ENCODE data around the gene GPR39. TPM values are rescaled to one million over a fixed set of nuclear protein-coding genes. Genes with fewer than 3 reads are reported as not detected.

Gene GPR39
- total RNA-seq, 1 donor from 2014 or later, result not detected

GRCh38 chr2:132595186-132595585, 178.6 kb downstream of the GPR39 start:
- Mint-ChIP-seq H3K9me3 (no peaks in the 10 kb centered on the region), H3K36me3 (ENCODE audit: low read depth) (no peaks in the 10 kb centered on the region), H3K27me3 (ENCODE audit: insufficient read depth) (no peaks in the 10 kb centered on the region), H3K4me1 (ENCODE audit: low read depth) (no peaks in the 10 kb centered on the region), H3K4me3 (no peak overlapping the region), H3K27ac (no peak overlapping the region)
- intact Hi-C loops (cut with micrococcal nuclease), result no loop called here
- DNase-seq (ENCODE audit: low spot score), result no peak

- H3K36me3 Mint-ChIP-seq (ENCODE audit: low read depth), result no peaks in the 10 kb centered on the region
- H3K4me1 Mint-ChIP-seq (ENCODE audit: low read depth), result no peaks in the 10 kb centered on the region
- no peak overlapping the region for H3K27ac Mint-ChIP-seq
- no peak for DNase-seq (ENCODE audit: low spot score)
- intact Hi-C loops (cut with micrococcal nuclease), result no loop called here
- H3K4me3 Mint-ChIP-seq, result no peak overlapping the region
- no peaks in the 10 kb centered on the region for H3K9me3 Mint-ChIP-seq
- H3K27me3 Mint-ChIP-seq (ENCODE audit: insufficient read depth), result no peaks in the 10 kb centered on the region
Observed at GRCh38 chr2:132595693-132596092, 179.1 kb downstream of the GPR39 start.

GRCh38 chr2:132597166-132597565, 180.6 kb downstream of the GPR39 start:
- Mint-ChIP-seq H3K27ac (no peak overlapping the region), H3K4me3 (no peak overlapping the region), H3K4me1 (ENCODE audit: low read depth) (no peaks in the 10 kb centered on the region), H3K27me3 (ENCODE audit: insufficient read depth) (no peaks in the 10 kb centered on the region), H3K36me3 (ENCODE audit: low read depth) (no peaks in the 10 kb centered on the region), H3K9me3 (no peaks in the 10 kb centered on the region)
- intact Hi-C loops (cut with micrococcal nuclease), result no loop called here
- DNase-seq (ENCODE audit: low spot score), result no peak

GRCh38 chr2:132597831-132598230, 181.2 kb downstream of the GPR39 start:
- no peaks in the 10 kb centered on the region for H3K27me3 Mint-ChIP-seq (ENCODE audit: insufficient read depth)
- H3K36me3 Mint-ChIP-seq (ENCODE audit: low read depth), result no peaks in the 10 kb centered on the region
- DNase-seq (ENCODE audit: low spot score), result no peak
- H3K9me3 Mint-ChIP-seq, result no peaks in the 10 kb centered on the region
- intact Hi-C loops (cut with micrococcal nuclease), result no loop called here
- H3K4me1 Mint-ChIP-seq (ENCODE audit: low read depth), result no peaks in the 10 kb centered on the region
- no peak overlapping the region for H3K27ac Mint-ChIP-seq
- no peak overlapping the region for H3K4me3 Mint-ChIP-seq

GRCh38 chr2:132598536-132598935, 181.9 kb downstream of the GPR39 start:
- Mint-ChIP-seq H3K9me3 (no peaks in the 10 kb centered on the region), H3K4me3 (no peak overlapping the region), H3K27me3 (ENCODE audit: insufficient read depth) (no peaks in the 10 kb centered on the region), H3K4me1 (ENCODE audit: low read depth) (no peaks in the 10 kb centered on the region), H3K27ac (no peak overlapping the region), H3K36me3 (ENCODE audit: low read depth) (no peaks in the 10 kb centered on the region)
- DNase-seq (ENCODE audit: low spot score), result no peak
- intact Hi-C loops (cut with micrococcal nuclease), result no loop called here

DNA sequence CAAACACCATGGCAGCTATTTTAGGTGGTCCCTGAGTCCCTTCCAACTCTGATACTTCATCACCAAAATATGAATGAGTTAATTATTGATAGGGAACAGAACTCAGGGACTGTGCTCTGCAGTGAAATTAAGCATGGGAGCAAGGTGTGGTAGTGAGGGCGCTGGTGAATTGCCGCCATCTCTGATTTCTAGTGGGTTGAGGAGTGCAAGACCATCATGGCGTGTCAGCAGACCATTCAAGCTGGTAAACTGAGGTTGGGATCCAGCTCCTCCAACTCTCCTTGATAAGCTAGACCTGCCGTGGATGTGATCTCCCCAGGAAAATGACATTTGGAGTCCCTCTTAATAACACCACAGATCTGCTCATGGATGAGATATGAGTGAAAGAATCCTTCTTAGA, 183.0 kb downstream of the GPR39 start:
- H3K27me3 Mint-ChIP-seq (ENCODE audit: insufficient read depth), result no peaks in the 10 kb centered on the region
- intact Hi-C loops (cut with micrococcal nuclease), result no loop called here
- no peak overlapping the region for H3K27ac Mint-ChIP-seq
- no peaks in the 10 kb centered on the region for H3K4me1 Mint-ChIP-seq (ENCODE audit: low read depth)
- H3K36me3 Mint-ChIP-seq (ENCODE audit: low read depth), result no peaks in the 10 kb centered on the region
- H3K9me3 Mint-ChIP-seq, result no peaks in the 10 kb centered on the region
- H3K4me3 Mint-ChIP-seq, result no peak overlapping the region
- no peak for DNase-seq (ENCODE audit: low spot score)

DNA sequence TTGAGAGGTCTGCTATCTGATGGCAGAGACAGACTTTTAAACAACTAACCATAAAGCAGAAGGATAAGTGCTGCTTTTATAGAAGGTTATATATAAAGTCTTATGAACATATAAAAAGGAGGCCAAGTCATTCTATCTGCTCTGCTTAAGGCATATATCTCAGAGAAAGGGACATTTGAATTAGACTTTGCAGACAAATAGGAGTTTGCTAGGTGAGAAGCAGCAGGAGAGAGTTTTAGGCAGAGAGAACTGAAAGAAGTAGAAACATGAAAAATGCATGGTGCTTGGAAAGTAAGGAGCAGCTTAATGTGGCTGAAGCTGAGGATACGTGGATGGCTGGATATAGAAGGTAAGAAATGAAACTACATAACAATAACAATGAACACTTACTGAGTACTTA, 188.0 kb downstream of the GPR39 start:
- no peaks in the 10 kb centered on the region for H3K36me3 Mint-ChIP-seq (ENCODE audit: low read depth)
- DNase-seq (ENCODE audit: low spot score), result no peak
- no peaks in the 10 kb centered on the region for H3K4me1 Mint-ChIP-seq (ENCODE audit: low read depth)
- H3K27me3 Mint-ChIP-seq (ENCODE audit: insufficient read depth), result no peaks in the 10 kb centered on the region
- H3K9me3 Mint-ChIP-seq, result no peaks in the 10 kb centered on the region
- no peak overlapping the region for H3K4me3 Mint-ChIP-seq
- intact Hi-C loops (cut with micrococcal nuclease), result no loop called here
- H3K27ac Mint-ChIP-seq, result no peak overlapping the region

- Mint-ChIP-seq H3K36me3 (ENCODE audit: low read depth) (no peaks in the 10 kb centered on the region), H3K4me1 (ENCODE audit: low read depth) (no peaks in the 10 kb centered on the region), H3K27me3 (ENCODE audit: insufficient read depth) (no peaks in the 10 kb centered on the region), H3K9me3 (no peaks in the 10 kb centered on the region), H3K4me3 (no peak overlapping the region), H3K27ac (no peak overlapping the region)
- intact Hi-C loops (cut with micrococcal nuclease), result no loop called here
- DNase-seq (ENCODE audit: low spot score), result no peak
Observed at GRCh38 chr2:132605236-132606180, 188.9 kb downstream of the GPR39 start.

DNA sequence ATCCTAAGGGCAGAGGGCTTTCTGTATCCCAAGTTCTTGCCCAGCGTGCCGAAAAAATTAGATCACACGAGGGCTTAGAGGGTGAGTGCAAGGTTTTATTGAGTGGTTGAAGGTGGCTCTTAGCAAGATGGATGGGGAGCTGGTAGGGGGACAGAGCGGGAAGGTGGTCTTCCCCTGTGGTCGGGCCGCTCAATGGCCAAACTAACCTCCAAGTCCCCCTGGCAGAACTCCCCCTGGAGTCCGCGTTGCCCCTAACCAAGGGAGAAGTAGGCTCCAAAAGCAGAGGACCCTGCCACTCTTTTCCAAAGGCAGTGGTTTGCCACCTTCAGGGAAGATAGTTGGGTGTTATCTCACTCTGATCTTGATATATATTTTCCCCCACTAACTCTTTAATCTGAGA, 190.0 kb downstream of the GPR39 start:
- Mint-ChIP-seq H3K4me1 (ENCODE audit: low read depth) (no peaks in the 10 kb centered on the region), H3K9me3 (no peaks in the 10 kb centered on the region)
- intact Hi-C loops (cut with micrococcal nuclease), result no loop called here

DNA sequence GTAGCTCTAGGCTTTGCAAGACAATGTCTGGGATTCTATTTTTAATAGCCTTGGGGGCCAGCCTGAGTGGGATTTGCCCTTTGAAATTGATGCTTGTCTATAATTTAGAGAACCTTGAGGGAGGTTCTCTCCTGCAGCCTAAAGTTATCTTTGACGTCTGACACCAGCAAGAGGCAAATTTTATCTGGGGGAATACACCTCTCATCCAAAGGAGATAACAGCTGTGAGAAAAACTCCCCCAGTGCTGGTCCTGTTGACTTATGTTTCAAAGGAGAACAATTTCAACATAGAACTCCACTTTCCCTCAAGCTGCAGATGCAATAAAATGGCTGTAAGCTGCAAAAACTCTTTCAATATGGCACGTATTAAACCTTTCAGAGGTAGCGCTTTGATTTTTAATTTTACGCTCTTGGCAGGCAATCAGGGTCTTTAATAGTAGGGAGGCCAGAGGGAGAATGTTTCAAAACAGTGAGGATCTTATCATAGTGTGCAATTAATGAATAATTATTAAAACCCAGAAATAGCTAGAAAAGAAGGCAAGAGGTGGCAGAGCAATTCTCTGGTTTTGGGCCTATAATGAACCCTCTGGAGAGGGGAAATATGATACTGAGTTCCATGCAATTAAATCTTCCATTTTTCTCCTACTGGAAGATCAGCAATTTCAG, 191.0 kb downstream of the GPR39 start:
- H3K27ac Mint-ChIP-seq, result no peak overlapping the region
- no peaks in the 10 kb centered on the region for H3K27me3 Mint-ChIP-seq (ENCODE audit: insufficient read depth)
- no peak overlapping the region for H3K4me3 Mint-ChIP-seq
- intact Hi-C loops (cut with micrococcal nuclease), result no loop called here
- H3K9me3 Mint-ChIP-seq, result no peaks in the 10 kb centered on the region
- H3K4me1 Mint-ChIP-seq (ENCODE audit: low read depth), result no peaks in the 10 kb centered on the region
- no peak for DNase-seq (ENCODE audit: low spot score)
- H3K36me3 Mint-ChIP-seq (ENCODE audit: low read depth), result no peaks in the 10 kb centered on the region

More for the DNA sequence above, 190.0 kb downstream of the GPR39 start:
- H3K27ac Mint-ChIP-seq, result no peak overlapping the region
- DNase-seq (ENCODE audit: low spot score), result no peak
- no peaks in the 10 kb centered on the region for H3K36me3 Mint-ChIP-seq (ENCODE audit: low read depth)
- no peaks in the 10 kb centered on the region for H3K27me3 Mint-ChIP-seq (ENCODE audit: insufficient read depth)
- no peak overlapping the region for H3K4me3 Mint-ChIP-seq

- Mint-ChIP-seq H3K27me3 (ENCODE audit: insufficient read depth) (no peaks in the 10 kb centered on the region), H3K27ac (no peak overlapping the region), H3K4me3 (no peak overlapping the region), H3K36me3 (ENCODE audit: low read depth) (no peaks in the 10 kb centered on the region), H3K4me1 (ENCODE audit: low read depth) (no peaks in the 10 kb centered on the region), H3K9me3 (no peaks in the 10 kb centered on the region)
- no peak for DNase-seq (ENCODE audit: low spot score)
- intact Hi-C loops (cut with micrococcal nuclease), result no loop called here
Observed at GRCh38 chr2:132608311-132608710, 191.7 kb downstream of the GPR39 start.

- DNase-seq (ENCODE audit: low spot score), result no peak
- no peaks in the 10 kb centered on the region for H3K4me1 Mint-ChIP-seq (ENCODE audit: low read depth)
- H3K9me3 Mint-ChIP-seq, result no peaks in the 10 kb centered on the region
- no peak overlapping the region for H3K4me3 Mint-ChIP-seq
- intact Hi-C loops (cut with micrococcal nuclease), result no loop called here
- H3K27me3 Mint-ChIP-seq (ENCODE audit: insufficient read depth), result no peaks in the 10 kb centered on the region
- H3K36me3 Mint-ChIP-seq (ENCODE audit: low read depth), result no peaks in the 10 kb centered on the region
- H3K27ac Mint-ChIP-seq, result no peak overlapping the region
Observed at GRCh38 chr2:132609101-132609890, 192.7 kb downstream of the GPR39 start.

DNA sequence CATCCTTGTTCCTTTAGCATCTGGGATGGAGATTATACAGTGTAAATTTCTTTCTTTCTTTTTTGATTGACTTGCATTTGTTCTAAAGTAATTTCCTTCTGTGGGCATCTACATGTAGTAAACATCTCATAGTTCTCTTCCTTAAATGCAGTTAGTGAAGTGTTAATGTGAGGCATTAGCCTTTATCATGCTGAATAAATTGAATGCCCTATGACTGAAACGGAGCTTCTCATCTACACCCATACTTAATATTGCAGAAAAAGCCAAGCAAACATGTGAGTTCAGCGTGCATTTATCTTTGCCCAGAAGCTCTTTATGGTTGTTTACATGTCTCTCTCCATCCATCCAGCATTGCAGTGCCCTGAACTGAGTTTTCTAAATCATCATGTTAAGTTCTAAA, 195.1 kb downstream of the GPR39 start:
- Mint-ChIP-seq H3K4me1 (ENCODE audit: low read depth) (no peaks in the 10 kb centered on the region), H3K27ac (no peak overlapping the region), H3K4me3 (no peak overlapping the region), H3K9me3 (no peaks in the 10 kb centered on the region), H3K36me3 (ENCODE audit: low read depth) (no peaks in the 10 kb centered on the region), H3K27me3 (ENCODE audit: insufficient read depth) (no peaks in the 10 kb centered on the region)
- no peak for DNase-seq (ENCODE audit: low spot score)
- intact Hi-C loops (cut with micrococcal nuclease), result no loop called here

Data from activated T-helper 1 cell treated with anti-CD3 and anti-CD28 coated beads, Interleukin-12 subunit alpha, Interleukin-12 subunit beta, Interleukin-2, Interleukin-4 antibody, amounts not matched to agents 30 ng/mL and 10 ng/mL and 1 ng/mL, durations not matched to agents 14 hours and 24 hours and 36 hours (primary cell).